ENCODE data around the gene NOSTRIN.

- TF ChIP-seq POLR2A (IDR thresholded peaks at IDR 0.05): no peak
- TF ChIP-seq, protein P1, sequence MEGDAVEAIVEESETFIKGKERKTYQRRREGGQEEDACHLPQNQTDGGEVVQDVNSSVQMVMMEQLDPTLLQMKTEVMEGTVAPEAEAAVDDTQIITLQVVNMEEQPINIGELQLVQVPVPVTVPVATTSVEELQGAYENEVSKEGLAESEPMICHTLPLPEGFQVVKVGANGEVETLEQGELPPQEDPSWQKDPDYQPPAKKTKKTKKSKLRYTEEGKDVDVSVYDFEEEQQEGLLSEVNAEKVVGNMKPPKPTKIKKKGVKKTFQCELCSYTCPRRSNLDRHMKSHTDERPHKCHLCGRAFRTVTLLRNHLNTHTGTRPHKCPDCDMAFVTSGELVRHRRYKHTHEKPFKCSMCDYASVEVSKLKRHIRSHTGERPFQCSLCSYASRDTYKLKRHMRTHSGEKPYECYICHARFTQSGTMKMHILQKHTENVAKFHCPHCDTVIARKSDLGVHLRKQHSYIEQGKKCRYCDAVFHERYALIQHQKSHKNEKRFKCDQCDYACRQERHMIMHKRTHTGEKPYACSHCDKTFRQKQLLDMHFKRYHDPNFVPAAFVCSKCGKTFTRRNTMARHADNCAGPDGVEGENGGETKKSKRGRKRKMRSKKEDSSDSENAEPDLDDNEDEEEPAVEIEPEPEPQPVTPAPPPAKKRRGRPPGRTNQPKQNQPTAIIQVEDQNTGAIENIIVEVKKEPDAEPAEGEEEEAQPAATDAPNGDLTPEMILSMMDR (IDR thresholded peaks at IDR 0.05 in 4 of 5, conservative IDR thresholded peaks at IDR 0.05 in 1 of 5): no peak
Observed at GRCh38 chr2:168798076-168798887, 4.2 kb upstream of the NOSTRIN start.

Measured in gastrocnemius medialis (tissue), 4 donors.